ENCODE results near the gene PCDHGB4. TPM values are rescaled to one million over a fixed set of nuclear protein-coding genes. Genes with fewer than 3 reads are reported as not detected.

Gene PCDHGB4
- total RNA-seq, 2 donors from 2014 or later, result 0.08 to 0.10 TPM

DNA sequence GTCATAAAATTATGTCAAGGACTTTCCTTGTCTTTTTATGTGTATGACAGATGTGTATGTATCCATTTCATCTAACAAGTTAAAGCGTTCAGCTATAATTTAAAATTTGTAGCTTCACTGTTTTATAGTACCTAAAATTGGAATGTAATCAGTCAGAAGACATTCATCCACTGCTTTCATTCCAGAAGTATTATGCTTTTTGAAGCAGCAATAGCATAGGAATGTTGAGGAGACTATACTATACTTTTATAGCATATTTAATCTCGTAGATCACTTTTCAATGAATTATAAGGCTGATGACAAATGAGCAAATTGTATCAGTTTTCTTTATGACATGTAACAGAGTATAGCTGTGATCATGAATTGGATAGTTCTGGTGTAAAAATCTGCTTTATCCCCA, 49.7 kb downstream of the PCDHGB4 start:
- no peaks in the 10 kb centered on the region for H3K9me3 ChIP-seq (ENCODE audit: control insufficient read depth, low read length, poor library complexity, severe bottlenecking)
- no peak for DNase-seq
- no peak for ATAC-seq
- Mint-ChIP-seq H3K36me3 (ENCODE audit: low read depth) (no peaks in the 10 kb centered on the region), H3K27me3 (peaks cover 42% of the 10 kb centered on the region), H3K27ac (no peak overlapping the region), H3K4me3 (no peak overlapping the region), H3K4me1 (no peaks in the 10 kb centered on the region)

DNA sequence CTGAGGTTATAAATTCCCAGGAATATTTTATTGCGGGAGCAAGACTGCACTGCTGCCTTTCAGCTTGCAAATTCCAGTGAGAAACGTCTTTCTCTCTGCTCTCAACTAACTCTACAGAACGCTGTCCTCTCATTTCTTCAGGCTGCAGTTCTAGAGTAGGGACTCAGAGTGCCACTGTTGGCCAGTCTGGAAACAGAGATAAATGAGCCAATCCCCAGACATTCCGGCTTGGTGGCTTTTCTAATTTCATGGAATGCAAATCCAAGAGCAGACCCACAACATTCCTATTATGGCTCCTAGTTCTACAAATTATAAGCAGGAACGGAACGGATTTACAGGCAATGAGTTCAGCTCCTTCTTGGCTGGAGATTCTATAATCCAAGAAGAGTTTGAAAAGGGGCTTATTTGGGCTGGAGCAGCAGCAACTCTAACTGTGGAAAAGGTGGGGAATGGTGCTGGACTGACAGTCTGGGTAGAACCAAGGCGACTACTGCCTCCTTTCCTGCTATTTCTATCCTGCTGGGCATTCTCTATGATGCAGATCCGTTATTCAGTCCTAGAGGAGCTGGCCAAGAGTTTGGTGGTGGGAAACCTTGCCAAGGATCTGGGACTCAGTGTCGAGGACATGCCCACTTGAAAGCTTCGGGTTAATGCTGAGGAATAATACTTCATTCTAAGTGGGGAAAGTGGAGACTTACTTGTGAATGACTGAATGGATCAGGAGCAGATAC, 52.1 kb downstream of the PCDHGB4 start:
- DNase-seq (no peak), ATAC-seq (no peak)
- Mint-ChIP-seq H3K4me1 (no peaks in the 10 kb centered on the region), H3K36me3 (ENCODE audit: low read depth) (peaks cover under 1% of the 10 kb centered on the region), H3K4me3 (no peak overlapping the region), H3K27ac (no peak overlapping the region), H3K27me3 (peaks cover 32% of the 10 kb centered on the region)
- no peaks in the 10 kb centered on the region for H3K9me3 ChIP-seq (ENCODE audit: control insufficient read depth, low read length, poor library complexity, severe bottlenecking)

Other genes starting within 250 kb of the PCDHGB4 start
- gene PCDHB6, start 237.6 kb upstream of the PCDHGB4 start, total RNA-seq, result not detected
- not detected for gene PCDHB7, start 215.1 kb upstream of the PCDHGB4 start, total RNA-seq
- gene PCDHB8, start 209.9 kb upstream of the PCDHGB4 start, total RNA-seq, result not detected
- not detected for gene PCDHB16, start 205.3 kb upstream of the PCDHGB4 start, total RNA-seq
- 1 to 10 TPM in 1 of 2 donors, not detected in 1; 1.0 TPM for gene PCDHB9, start 200.5 kb upstream of the PCDHGB4 start, total RNA-seq
- not detected for gene PCDHB10, start 195.3 kb upstream of the PCDHGB4 start, total RNA-seq
- not detected for gene PCDHB11, start 188.1 kb upstream of the PCDHGB4 start, total RNA-seq
- gene PCDHB12, start 179.0 kb upstream of the PCDHGB4 start, total RNA-seq, result not detected
- gene PCDHB13, start 173.8 kb upstream of the PCDHGB4 start, total RNA-seq, result not detected
- not detected for gene PCDHB14, start 164.4 kb upstream of the PCDHGB4 start, total RNA-seq
- gene PCDHB15, start 142.3 kb upstream of the PCDHGB4 start, total RNA-seq, result under 1 TPM in 1 of 2 donors, not detected in 1; 0.10 TPM
- under 1 TPM; 0.65 to 0.70 TPM for gene SLC25A2, start 83.6 kb upstream of the PCDHGB4 start, total RNA-seq
- gene TAF7, start 66.9 kb upstream of the PCDHGB4 start, total RNA-seq, result 10 to 100 TPM; 74.4 to 90.7 TPM
- not detected for gene PCDHGA1, start 57.2 kb upstream of the PCDHGB4 start, total RNA-seq
- not detected for gene PCDHGA2, start 48.9 kb upstream of the PCDHGB4 start, total RNA-seq
- gene PCDHGA3, start 43.9 kb upstream of the PCDHGB4 start, total RNA-seq, result under 1 TPM in 1 of 2 donors, not detected in 1; 0.22 TPM
- gene PCDHGB1, start 37.6 kb upstream of the PCDHGB4 start, total RNA-seq, result under 1 TPM in 1 of 2 donors, not detected in 1; 0.13 TPM
- gene PCDHGA4, start 32.7 kb upstream of the PCDHGB4 start, total RNA-seq, result under 1 TPM in 1 of 2 donors, not detected in 1; 0.12 TPM
- under 1 TPM; 0.44 to 0.45 TPM for gene PCDHGB2, start 27.7 kb upstream of the PCDHGB4 start, total RNA-seq
- under 1 TPM in 1 of 2 donors, not detected in 1; 0.16 TPM for gene PCDHGA5, start 23.5 kb upstream of the PCDHGB4 start, total RNA-seq
- under 1 TPM; 0.13 to 0.32 TPM for gene PCDHGB3, start 17.5 kb upstream of the PCDHGB4 start, total RNA-seq
- gene PCDHGA6, start 13.8 kb upstream of the PCDHGB4 start, total RNA-seq, result under 1 TPM; 0.10 to 0.40 TPM
- gene PCDHGA7, start 5.0 kb upstream of the PCDHGB4 start, total RNA-seq, result under 1 TPM in 1 of 2 donors, not detected in 1; 0.25 TPM
- under 1 TPM in 1 of 2 donors, not detected in 1; 0.05 TPM for gene PCDHGA8, start 4.9 kb downstream of the PCDHGB4 start, total RNA-seq
- gene PCDHGB5, start 10.2 kb downstream of the PCDHGB4 start, total RNA-seq, result under 1 TPM; 0.26 to 0.35 TPM
- not detected for gene PCDHGA9, start 15.1 kb downstream of the PCDHGB4 start, total RNA-seq
- under 1 TPM; 0.10 to 0.20 TPM for gene PCDHGB6, start 20.3 kb downstream of the PCDHGB4 start, total RNA-seq
- gene PCDHGA10, start 25.3 kb downstream of the PCDHGB4 start, total RNA-seq, result under 1 TPM; 0.10 to 0.18 TPM
- not detected for gene PCDHGB7, start 30.0 kb downstream of the PCDHGB4 start, total RNA-seq
- gene PCDHGA11, start 33.4 kb downstream of the PCDHGB4 start, total RNA-seq, result not detected
- not detected for gene PCDHGA12, start 42.8 kb downstream of the PCDHGB4 start, total RNA-seq
- not detected for gene PCDHGC3, start 88.3 kb downstream of the PCDHGB4 start, total RNA-seq
- gene PCDHGC4, start 97.3 kb downstream of the PCDHGB4 start, total RNA-seq, result not detected
- not detected for gene PCDHGC5, start 101.4 kb downstream of the PCDHGB4 start, total RNA-seq
- 100 to 1,000 TPM; 256 to 327 TPM for gene DIAPH1, start 231.3 kb downstream of the PCDHGB4 start, total RNA-seq
- gene HDAC3, start 249.2 kb downstream of the PCDHGB4 start, total RNA-seq, result 10 to 100 TPM; 67.7 to 79.2 TPM
- gene RELL2, start 249.3 kb downstream of the PCDHGB4 start, total RNA-seq, result 10 to 100 TPM; 17.2 to 17.8 TPM